Left ventricle myocardium superior (tissue), 1 donor: ENCODE data around the gene RBFOX1. TPM values are rescaled to one million over a fixed set of nuclear protein-coding genes. Genes with fewer than 3 reads are reported as not detected.

ENCODE experiments used
- ATAC-seq: fragments of 200-7000 bp; cut with Tn5 transposase; one replicate; pipeline ENCODE4 v1.9.1; 2020; ENCODE audit warnings: mild to moderate bottlenecking, moderate library complexity
- DNase-seq: peaks from one replicate; pipeline ENCODE4 v3.0.0-alpha.2; 2020
- intact Hi-C: fragments of 100-400 bp; cut with micrococcal nuclease; formaldehyde crosslinking; loops from one replicate; pipeline ENCODE4 v1.11.0; 2022
- total RNA-seq: library from RNA; stranded (reverse); fragmentation: NEBNext Ultra II Directional; extraction: Animal tissue kit (Norgen Biotek cat#: 25700); gene quantifications from one replicate; pipeline ENCODE4 v1.2.1, GENCODE V29; 2021
- donor health status: DM: no; HTN: yes; CAD: no; lungs with severe emphysema.

The RBFOX1 gene
- total RNA-seq, 1 donor from 2014 or later, result 79.4 TPM

DNA sequence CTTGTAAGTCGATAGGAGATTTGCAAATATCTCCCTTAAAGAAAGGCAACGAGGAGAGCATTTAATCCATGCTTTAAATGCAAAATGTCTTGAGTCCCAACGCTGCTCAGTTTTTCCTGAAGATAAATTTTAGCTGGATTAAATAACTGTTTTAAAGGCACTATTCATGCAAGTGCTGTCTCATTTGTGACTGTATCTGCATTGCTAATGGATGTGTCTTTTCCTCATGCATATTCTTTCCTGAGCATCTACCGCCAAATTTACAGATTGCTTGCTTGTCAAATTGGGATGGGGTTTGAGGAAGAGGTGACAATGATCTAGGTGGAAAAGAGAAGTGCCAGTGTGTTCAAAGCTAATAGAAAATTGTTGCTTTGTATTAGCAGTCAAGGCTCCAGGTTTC, 106.9 kb downstream of the RBFOX1 start:
- ATAC-seq (no peak), DNase-seq (no peak)
- intact Hi-C loops, result no loop called here

DNA sequence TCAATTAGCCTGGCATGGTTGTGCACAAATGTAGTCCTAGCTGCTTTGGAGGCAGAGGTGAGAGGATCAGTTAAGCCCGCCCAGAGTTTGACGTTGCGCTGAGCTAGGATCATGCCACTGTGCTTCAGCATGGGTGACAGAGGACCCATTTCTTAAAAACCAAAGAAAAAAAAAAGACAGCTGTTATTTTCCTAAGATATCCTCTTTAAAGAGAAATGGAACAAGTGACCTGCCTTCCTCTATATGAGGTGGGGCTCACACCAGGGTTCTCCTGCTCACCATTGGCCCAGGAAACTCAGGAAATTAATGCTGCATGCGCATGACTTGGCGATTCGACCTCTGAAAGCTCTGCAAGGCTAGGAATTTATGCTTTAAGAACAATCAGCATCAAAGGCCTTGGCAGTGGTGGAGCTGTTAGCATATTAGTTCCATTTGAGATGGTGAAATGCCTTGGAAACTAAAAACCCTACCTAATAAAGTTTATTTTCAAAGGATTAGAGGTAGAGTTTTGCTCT, 108.3 kb downstream of the RBFOX1 start:
- ATAC-seq (no peak), DNase-seq (no peak)
- intact Hi-C loops, result no loop called here

DNA sequence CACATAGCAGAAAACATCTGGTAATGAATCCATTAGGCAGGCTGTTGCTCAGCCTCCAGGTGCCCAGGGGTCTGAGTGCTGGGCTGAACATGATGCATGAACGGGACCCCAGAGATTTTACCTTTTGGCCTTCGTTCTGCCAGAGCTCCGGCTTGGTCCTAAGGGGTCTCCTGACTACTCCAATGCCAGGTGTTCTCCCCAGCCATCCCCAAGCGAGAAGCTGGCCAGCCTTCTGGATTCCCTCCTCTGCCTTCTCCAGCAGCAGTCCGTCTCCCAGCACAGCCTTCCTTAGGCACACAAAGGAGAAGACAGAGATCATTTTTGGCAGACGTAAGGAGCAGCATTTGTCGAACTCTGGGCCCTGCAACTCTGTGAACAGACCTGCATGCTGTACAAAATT, 109.4 kb downstream of the RBFOX1 start:
- DNase-seq (no peak), ATAC-seq (no peak)
- intact Hi-C loops, result no loop called here

- DNase-seq, result no peak
- intact Hi-C loops, result no loop called here
- no peak for ATAC-seq
Measured at GRCh38 chr16:7443142-7443541, 110.5 kb downstream of the RBFOX1 start.

DNA sequence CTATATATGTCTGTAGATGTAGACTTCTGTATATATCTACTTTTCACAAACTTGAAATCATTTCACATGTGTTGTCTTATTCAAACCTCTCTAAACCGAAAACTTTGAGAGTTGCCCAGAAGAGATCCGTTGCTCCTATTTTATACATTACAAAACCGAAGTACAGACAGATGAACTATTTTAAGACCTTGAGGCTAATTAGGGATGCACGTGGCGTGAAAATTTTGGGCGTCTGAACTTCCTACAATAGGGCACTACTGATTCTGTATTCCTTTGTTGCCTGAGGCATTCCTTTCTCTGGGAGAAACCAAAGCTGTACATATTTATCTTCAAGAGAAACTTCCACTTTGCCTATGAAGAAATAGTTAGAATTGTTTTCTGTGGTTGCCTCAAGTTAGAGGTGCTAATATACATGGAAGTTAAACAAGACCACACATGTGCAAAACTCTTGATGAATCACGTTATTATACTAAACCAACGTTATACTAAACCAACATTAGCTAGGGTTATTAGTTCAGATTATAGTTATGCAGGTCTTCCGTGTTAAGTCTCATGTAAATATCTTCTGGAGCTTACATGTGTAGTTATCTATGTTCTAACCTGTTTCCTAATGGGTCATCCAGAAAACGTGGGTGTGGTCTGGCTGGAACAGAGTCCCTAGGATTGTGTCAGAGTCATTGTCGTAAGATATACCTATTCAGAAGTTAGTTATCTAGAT, 111.2 kb downstream of the RBFOX1 start:
- ATAC-seq (peak; percentile 29), DNase-seq (no peak)
- intact Hi-C loops, result no loop called here

- ATAC-seq, result no peak
- DNase-seq, result no peak
- intact Hi-C loops, result no loop called here
Measured at GRCh38 chr16:7449306-7449705, 116.7 kb downstream of the RBFOX1 start.

GRCh38 chr16:7449808-7450207, 117.2 kb downstream of the RBFOX1 start:
- intact Hi-C loops, result no loop called here
- DNase-seq, result no peak
- no peak for ATAC-seq

DNA sequence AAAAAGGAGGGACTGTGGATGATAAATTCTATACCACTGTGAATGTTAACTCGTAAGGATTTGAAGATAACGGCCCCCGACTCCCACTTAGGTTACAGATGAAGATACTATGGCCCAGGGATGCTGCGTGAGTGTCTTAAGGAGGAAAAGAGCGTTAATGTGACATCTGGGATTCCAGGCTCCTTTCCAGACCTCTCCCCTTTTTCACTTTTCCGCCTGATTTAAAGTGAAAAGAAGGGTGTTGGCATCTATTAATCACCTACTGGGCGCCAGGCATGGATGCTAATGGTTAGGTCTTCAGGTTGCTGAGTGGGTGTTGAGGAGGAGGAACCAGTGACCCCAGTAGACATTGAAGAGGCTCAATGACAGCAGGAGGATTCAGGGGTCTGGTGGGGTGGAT, 117.8 kb downstream of the RBFOX1 start:
- intact Hi-C loops, result no loop called here
- ATAC-seq (no peak), DNase-seq (no peak)

GRCh38 chr16:7452090-7452489, 119.4 kb downstream of the RBFOX1 start:
- DNase-seq, result no peak
- ATAC-seq, result no peak
- intact Hi-C loops, result no loop called here

DNA sequence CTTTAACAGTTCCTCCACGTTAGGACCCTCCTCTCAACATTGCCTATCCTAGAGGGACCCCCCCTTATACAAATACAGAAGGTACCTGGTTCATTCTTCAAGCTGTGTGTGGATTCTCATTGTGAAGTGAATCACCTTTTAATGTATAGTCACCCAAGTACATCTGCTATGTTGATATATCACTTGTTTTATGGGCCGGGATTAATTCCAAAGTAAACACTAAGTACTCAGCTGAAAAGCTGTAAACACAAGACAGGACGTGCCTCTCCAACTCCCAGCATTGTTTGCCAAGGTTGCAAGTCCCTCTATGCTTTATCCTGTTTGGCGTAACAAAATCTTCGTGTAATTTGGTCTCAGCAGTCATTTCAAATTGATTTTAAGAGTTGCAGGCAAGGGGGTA, 123.6 kb downstream of the RBFOX1 start:
- no peak for DNase-seq
- no peak for ATAC-seq
- intact Hi-C loops, result no loop called here

- ATAC-seq (no peak), DNase-seq (no peak)
- intact Hi-C loops, result no loop called here
Measured at GRCh38 chr16:7458144-7458543, 125.5 kb downstream of the RBFOX1 start.

- DNase-seq (no peak), ATAC-seq (no peak)
- intact Hi-C loops, result no loop called here
Measured at GRCh38 chr16:7470344-7470743, 137.7 kb downstream of the RBFOX1 start.

GRCh38 chr16:7471268-7471667, 138.6 kb downstream of the RBFOX1 start:
- DNase-seq, result no peak
- no peak for ATAC-seq
- intact Hi-C loops, result no loop called here

DNA sequence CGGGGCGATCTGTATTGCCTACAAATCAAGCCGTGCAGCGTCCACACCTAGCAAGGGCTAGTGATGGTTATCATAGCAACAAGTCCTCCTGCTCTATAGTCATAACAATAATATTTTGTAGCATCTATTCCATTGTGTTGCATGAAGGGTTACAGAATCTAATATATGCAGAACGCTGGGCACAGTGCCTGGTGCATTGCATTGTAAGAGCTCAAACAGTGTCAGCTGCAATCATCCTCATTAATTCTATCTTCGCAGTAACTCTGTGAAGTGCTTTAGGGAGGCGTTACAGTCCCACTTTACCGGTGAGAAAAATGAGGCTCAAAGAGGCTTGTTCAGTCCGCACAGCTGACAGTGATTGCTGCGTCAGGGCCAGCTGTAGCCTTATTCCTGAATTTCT, 149.4 kb downstream of the RBFOX1 start:
- ATAC-seq, result peak; percentile 37
- intact Hi-C loops, result no loop called here
- DNase-seq, result peak; percentile 32

DNA sequence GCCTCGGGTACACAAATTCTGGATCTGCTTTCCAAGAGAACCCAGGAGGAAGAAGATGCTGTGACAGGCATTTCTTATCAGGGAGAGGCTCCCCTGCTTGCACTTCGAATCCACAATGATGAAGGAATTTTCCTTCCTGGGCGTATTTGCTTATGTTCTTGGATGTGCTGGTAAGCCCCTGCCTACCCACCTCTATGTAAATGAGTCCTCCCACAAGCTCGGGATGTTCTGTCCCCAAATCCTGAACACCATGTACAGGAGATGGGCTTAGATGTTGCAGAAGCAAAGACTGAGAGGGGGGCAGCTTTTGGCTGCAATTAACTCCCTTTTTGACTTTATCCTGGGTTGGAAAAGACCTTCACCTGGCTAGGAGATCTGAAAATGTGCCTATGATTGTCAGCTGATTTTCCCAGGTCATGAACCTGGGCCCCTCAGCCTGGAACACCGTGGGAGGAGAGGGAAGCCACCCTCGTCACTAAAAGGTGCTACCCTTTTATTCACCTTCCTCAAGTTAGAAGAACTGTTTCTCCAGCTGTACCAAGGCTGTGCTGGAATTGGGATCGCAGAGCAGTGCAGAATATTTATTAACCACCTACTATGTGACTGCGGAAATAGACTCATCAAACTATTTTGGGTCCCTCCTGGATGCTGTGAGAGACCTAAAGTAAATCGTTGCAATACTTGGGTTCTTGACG, 150.1 kb downstream of the RBFOX1 start:
- intact Hi-C loops, result no loop called here
- no peak for ATAC-seq

DNA sequence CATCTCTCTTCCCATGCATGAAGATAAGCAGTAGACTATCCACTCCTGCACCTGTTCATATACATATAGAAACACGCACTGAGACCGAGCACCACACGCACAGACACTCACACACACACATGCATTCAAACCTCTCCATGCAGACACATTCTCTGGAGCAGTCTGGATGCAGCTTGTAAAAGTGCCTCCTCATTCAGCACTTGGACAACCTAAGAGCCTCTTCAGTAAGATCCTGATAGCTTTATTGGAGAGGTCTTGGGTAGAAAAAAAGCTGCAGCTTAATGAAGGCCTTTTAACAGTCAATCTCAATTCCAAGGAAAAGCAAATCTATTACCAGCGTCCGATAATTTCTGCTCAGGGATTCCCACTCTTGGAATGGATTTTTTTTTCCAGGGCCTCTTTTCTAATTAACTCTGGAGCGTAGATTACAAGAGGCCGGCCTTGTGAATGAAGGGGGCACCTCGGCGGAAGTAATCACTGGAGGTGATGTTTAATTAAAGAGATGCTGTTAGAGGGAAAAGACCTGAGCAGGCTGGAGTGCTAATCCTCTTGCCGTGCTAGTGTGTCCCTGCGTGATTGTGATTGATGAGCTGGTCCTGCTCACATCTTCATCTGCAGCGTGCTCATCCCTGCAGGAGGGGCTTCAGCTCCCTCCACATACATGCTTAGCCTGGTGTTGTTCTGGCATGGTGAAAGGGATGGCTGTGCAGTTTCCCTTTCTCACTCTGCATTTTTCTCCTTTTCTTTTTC, 155.1 kb downstream of the RBFOX1 start:
- intact Hi-C loops, result no loop called here
- ATAC-seq (peak; percentile 37), DNase-seq (no peak)

More for the DNA sequence above, 150.1 kb downstream of the RBFOX1 start:
- DNase-seq, result no peak

GRCh38 chr16:7492122-7492521, 159.5 kb downstream of the RBFOX1 start:
- intact Hi-C loops, result no loop called here
- no peak for DNase-seq
- no peak for ATAC-seq

- ATAC-seq (no peak), DNase-seq (no peak)
- intact Hi-C loops, result no loop called here
Measured at GRCh38 chr16:7493133-7493532, 160.5 kb downstream of the RBFOX1 start.

- DNase-seq (no peak), ATAC-seq (peak; percentile 82)
- intact Hi-C loops, result no loop called here
Measured at GRCh38 chr16:7497691-7498090, 165.0 kb downstream of the RBFOX1 start.

DNA sequence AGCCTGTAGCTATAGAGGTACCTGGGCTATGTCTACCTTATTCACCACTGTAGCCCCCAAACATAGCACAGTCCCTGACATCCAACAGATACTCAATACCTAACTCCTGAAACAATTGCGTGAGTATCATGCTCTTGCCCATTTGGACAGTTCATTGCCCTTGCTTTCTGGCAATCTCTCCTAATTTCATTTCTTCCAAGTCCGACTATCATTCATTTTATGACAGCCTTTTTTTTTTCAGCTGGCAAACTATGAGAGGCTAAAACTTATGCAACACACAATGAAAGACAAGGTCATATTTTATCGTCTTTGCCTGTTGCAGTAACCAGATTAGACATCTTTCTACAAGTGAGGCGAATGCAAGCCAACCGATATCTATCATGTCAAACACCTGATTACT, 169.2 kb downstream of the RBFOX1 start:
- DNase-seq (no peak), ATAC-seq (no peak)
- intact Hi-C loops, result no loop called here
